ENCODE data around the gene RUNX3.

DNA sequence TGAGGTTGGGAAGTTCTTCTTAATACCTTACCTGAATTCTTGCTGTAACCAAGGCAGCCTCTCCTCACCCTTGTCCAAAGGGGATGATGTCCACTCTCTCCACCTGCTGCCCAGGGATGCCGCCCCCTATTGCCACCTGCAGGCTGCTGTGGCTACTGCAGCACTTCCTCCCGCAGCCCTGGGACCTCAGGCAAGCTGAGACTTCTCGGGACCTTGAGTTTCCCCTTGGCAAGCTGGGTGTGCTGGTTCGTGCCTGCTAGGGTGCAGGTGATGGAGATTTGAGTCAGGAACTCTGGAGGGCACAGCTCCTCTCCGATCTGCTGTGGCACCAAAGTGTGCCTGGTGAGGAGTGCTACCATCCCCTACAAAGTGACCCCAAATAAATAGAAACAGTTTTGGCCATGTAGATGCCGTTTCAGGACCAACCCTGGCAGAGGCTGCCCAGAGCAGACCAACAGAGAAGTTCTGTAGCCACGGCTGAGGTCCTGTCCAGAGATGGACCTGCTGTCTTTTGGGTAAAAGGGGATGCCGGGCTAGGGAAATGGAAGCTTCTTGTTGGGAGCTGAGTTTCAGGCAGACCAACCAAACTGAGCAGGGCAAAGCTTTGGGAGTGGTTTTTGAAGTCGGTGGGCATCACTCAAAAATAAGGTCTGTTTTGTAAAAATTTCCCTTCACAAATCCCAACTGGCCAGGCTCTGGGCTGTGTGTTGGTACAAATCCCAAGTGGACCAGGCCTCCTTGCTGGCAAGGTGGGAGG, 31.7 kb downstream of the RUNX3 start:
- TF ChIP-seq ZNF335 (tag by site-specific recombination; conservative IDR thresholded peaks at IDR 0.05) (peak; percentile 84), ZNF121 (tag by site-specific recombination; IDR thresholded peaks at IDR 0.05) (no peak), ZNF175 (tag by site-specific recombination; IDR thresholded peaks at IDR 0.05) (no peak), ZBTB21 (tag by site-specific recombination; IDR thresholded peaks at IDR 0.05) (no peak), ZNF140 (tag by site-specific recombination; IDR thresholded peaks at IDR 0.05) (no peak), ZNF473 (tag by site-specific recombination; IDR thresholded peaks at IDR 0.05) (no peak), ZNF747 (tag by site-specific recombination; IDR thresholded peaks at IDR 0.05) (no peak), ZNF501 (tag by site-specific recombination; IDR thresholded peaks at IDR 0.05) (no peak), ZNF114 (tag by site-specific recombination; IDR thresholded peaks at IDR 0.05) (no peak), SALL2 (tag by site-specific recombination; IDR thresholded peaks at IDR 0.05; ENCODE audit: borderline replicate concordance) (no peak), ZNF654 (tag by site-specific recombination; IDR thresholded peaks at IDR 0.05; ENCODE audit: low read depth) (no peak)
- TF ChIP-seq, protein P1, sequence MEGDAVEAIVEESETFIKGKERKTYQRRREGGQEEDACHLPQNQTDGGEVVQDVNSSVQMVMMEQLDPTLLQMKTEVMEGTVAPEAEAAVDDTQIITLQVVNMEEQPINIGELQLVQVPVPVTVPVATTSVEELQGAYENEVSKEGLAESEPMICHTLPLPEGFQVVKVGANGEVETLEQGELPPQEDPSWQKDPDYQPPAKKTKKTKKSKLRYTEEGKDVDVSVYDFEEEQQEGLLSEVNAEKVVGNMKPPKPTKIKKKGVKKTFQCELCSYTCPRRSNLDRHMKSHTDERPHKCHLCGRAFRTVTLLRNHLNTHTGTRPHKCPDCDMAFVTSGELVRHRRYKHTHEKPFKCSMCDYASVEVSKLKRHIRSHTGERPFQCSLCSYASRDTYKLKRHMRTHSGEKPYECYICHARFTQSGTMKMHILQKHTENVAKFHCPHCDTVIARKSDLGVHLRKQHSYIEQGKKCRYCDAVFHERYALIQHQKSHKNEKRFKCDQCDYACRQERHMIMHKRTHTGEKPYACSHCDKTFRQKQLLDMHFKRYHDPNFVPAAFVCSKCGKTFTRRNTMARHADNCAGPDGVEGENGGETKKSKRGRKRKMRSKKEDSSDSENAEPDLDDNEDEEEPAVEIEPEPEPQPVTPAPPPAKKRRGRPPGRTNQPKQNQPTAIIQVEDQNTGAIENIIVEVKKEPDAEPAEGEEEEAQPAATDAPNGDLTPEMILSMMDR (tag by site-specific recombination; IDR thresholded peaks at IDR 0.05), result peak; percentile 83
- TF ChIP-seq, protein P2, sequence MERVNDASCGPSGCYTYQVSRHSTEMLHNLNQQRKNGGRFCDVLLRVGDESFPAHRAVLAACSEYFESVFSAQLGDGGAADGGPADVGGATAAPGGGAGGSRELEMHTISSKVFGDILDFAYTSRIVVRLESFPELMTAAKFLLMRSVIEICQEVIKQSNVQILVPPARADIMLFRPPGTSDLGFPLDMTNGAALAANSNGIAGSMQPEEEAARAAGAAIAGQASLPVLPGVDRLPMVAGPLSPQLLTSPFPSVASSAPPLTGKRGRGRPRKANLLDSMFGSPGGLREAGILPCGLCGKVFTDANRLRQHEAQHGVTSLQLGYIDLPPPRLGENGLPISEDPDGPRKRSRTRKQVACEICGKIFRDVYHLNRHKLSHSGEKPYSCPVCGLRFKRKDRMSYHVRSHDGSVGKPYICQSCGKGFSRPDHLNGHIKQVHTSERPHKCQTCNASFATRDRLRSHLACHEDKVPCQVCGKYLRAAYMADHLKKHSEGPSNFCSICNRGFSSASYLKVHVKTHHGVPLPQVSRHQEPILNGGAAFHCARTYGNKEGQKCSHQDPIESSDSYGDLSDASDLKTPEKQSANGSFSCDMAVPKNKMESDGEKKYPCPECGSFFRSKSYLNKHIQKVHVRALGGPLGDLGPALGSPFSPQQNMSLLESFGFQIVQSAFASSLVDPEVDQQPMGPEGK (tag by site-specific recombination; IDR thresholded peaks at IDR 0.05), result no peak

Data from HEK293 (cell line).